Endothelial cell of umbilical vein (primary cell): ENCODE results near the gene TRAK1. TPM values are rescaled to one million over a fixed set of nuclear protein-coding genes. Genes with fewer than 3 reads are reported as not detected.
A peak's percentile ranks its signal among the peaks of the same experiment; 100 is the strongest.

Experiments used
- BruUV-seq: library from RNA; stranded (reverse); fragments of 400-500 nt; replicated peaks from 2 replicates; lab custom pipeline; 2021; lab: Mats Ljungman, UMichigan
- CTCF ChIA-PET: fragments of 300-600, 350-600 bp; sonication (Branson Sonifier 250); formaldehyde crosslinking; loops from one replicate; lab custom pipeline; 2021; ENCODE audit warnings: antibody characterized with exemption, inconsistent platforms; lab: Charles Lee
- POLR2A ChIA-PET: fragments of 300-600, 350-600 bp; sonication (Branson Sonifier 250); formaldehyde crosslinking; loops from one replicate; lab custom pipeline; 2021; ENCODE audit warnings: antibody characterized with exemption, inconsistent platforms; lab: Charles Lee
- DNase-seq: peaks from one replicate; pipeline ENCODE4 v3.0.0-alpha.2; 2011; ENCODE audit warnings: low read depth, low spot score
- FAIRE-seq: peaks from 2 replicates; lab custom pipeline; 2011; peaks lifted over from hg19 to GRCh38; lab: Jason Lieb, UNC
- H2AFZ ChIP-seq: 2 replicates; pipeline ENCODE4 v1.6.0; 2012; ENCODE audit warnings: low read depth, low read length, control low read depth, inconsistent platforms
- H3K27ac ChIP-seq: 2 replicates; pipeline ENCODE4 v1.5.1; 2011; ENCODE audit warnings: low read depth, mild to moderate bottlenecking, control low read depth, low read length, moderate library complexity; ENCODE audit not compliant: insufficient read depth
- H3K27me3 ChIP-seq, 2 experiments: 2 replicates each; pipeline versions ENCODE4 v1.6.0 to v1.6.1; 2011; ENCODE audit warnings: low read length in 2 of 2, mixed read lengths in 1 of 2; ENCODE audit not compliant: control insufficient read depth in 2 of 2, insufficient read depth in 2 of 2
- H3K36me3 ChIP-seq, 2 experiments: 2 replicates in 1 of 2; 3 replicates in 1 of 2; pipeline ENCODE4 v1.5.1; 2011; ENCODE audit warnings: low read length in 2 of 2, mild to moderate bottlenecking in 1 of 2, moderate library complexity in 1 of 2; ENCODE audit not compliant: control insufficient read depth in 2 of 2, insufficient read depth in 2 of 2; ENCODE audit errors: extremely low read depth in 1 of 2
- H3K4me1 ChIP-seq: 3 replicates; pipeline ENCODE4 v1.5.1; 2011; ENCODE audit warnings: mild to moderate bottlenecking, low read length; ENCODE audit not compliant: control insufficient read depth, insufficient read depth; ENCODE audit errors: extremely low read depth
- H3K4me2 ChIP-seq: 2 replicates; pipeline ENCODE4 v1.6.1; 2011; ENCODE audit warnings: low read length, control low read depth, mixed read lengths; ENCODE audit not compliant: insufficient read depth
- H3K4me3 ChIP-seq, 3 experiments: fragments of 200-600 bp in 1 of 3; sonication (generic), shearing (Covaris generic) in 1 of 3; replicated peaks in 1 of 3; 2 replicates each; pipeline ENCODE4 v1.5.1; 2011 to 2016; ENCODE audit warnings: control low read depth in 3 of 3, low read length in 3 of 3, mild to moderate bottlenecking in 2 of 3, inconsistent platforms in 1 of 3, low read depth in 1 of 3, moderate library complexity in 1 of 3; ENCODE audit not compliant: insufficient read depth in 1 of 3
- H3K79me2 ChIP-seq: 2 replicates; pipeline ENCODE4 v1.6.0; 2012; ENCODE audit warnings: low read length, inconsistent platforms; ENCODE audit not compliant: control insufficient read depth, insufficient read depth
- H3K9ac ChIP-seq: replicated peaks from 2 replicates; pipeline ENCODE3; 2011; ENCODE audit warnings: low read length, control low read depth; ENCODE audit not compliant: insufficient read depth; ENCODE audit errors: extremely low read depth
- H3K9me1 ChIP-seq: replicated peaks from 3 replicates; pipeline ENCODE4 v1.6.0; 2011; ENCODE audit warnings: mild to moderate bottlenecking, low read length; ENCODE audit not compliant: control insufficient read depth, insufficient read depth; ENCODE audit errors: extremely low read depth
- H3K9me3 ChIP-seq: replicated peaks from 2 replicates; pipeline ENCODE4 v1.5.1; 2012; ENCODE audit warnings: low read length, inconsistent platforms; ENCODE audit not compliant: control insufficient read depth, insufficient read depth
- H4K20me1 ChIP-seq: replicated peaks from 2 replicates; pipeline ENCODE3; 2011; ENCODE audit warnings: mild to moderate bottlenecking, low read length; ENCODE audit not compliant: control insufficient read depth, insufficient read depth; ENCODE audit errors: extremely low read depth
- CTCF ChIP-seq, 2 donors: IDR thresholded peaks; 1 replicate in 1 of 2; 2 replicates in 1 of 2; pipeline ENCODE4 v1.5.1; 2011; ENCODE audit warnings: low read length in 2 of 2, mild to moderate bottlenecking in 2 of 2, moderate library complexity in 2 of 2, control low read depth in 1 of 2, inconsistent platforms in 1 of 2, low read depth in 1 of 2; ENCODE audit not compliant: insufficient read depth in 1 of 2; ENCODE audit errors: extremely low read depth in 1 of 2
- EZH2 ChIP-seq: IDR thresholded peaks from 2 replicates; pipeline ENCODE4 v1.6.1; 2012; ENCODE audit warnings: borderline replicate concordance, low read depth, mild to moderate bottlenecking, moderate library complexity, low read length, inconsistent platforms; ENCODE audit not compliant: severe bottlenecking
- FOS ChIP-seq: IDR thresholded peaks from 2 replicates; pipeline ENCODE4 v1.6.1; 2011; ENCODE audit warnings: mild to moderate bottlenecking, low read length, moderate library complexity, borderline replicate concordance; ENCODE audit not compliant: insufficient read depth
- GATA2 ChIP-seq: IDR thresholded peaks from 2 replicates; pipeline ENCODE4 v1.7.0; 2011; ENCODE audit warnings: low read depth, mild to moderate bottlenecking, moderate library complexity, mixed read lengths, low read length; ENCODE audit not compliant: insufficient read length, insufficient read depth
- JUN ChIP-seq: IDR thresholded peaks from 2 replicates; pipeline ENCODE4 v1.6.1; 2011; ENCODE audit warnings: borderline replicate concordance, low read depth; ENCODE audit not compliant: insufficient read length, insufficient read depth
- MAX ChIP-seq: IDR thresholded peaks from 2 replicates; pipeline ENCODE4 v1.6.1; 2011; ENCODE audit not compliant: insufficient read depth, insufficient read length
- MYC ChIP-seq: IDR thresholded peaks from one replicate; pipeline ENCODE4 v1.6.1; 2011; ENCODE audit warnings: mild to moderate bottlenecking, low read depth, low read length
- POLR2A ChIP-seq: IDR thresholded peaks from 2 replicates; pipeline ENCODE4 v1.6.1; 2012; ENCODE audit warnings: low read depth, mild to moderate bottlenecking, control low read depth, low read length
- POLR2AphosphoS5 ChIP-seq: IDR thresholded peaks from 2 replicates; pipeline ENCODE4 v1.6.1; 2012; ENCODE audit warnings: low read depth, mild to moderate bottlenecking, control low read depth, low read length, moderate library complexity; ENCODE audit not compliant: insufficient read depth
- dilution Hi-C: fragments of 300-500 bp; cut with MboI; formaldehyde crosslinking; loops from one replicate; pipeline ENCODE4 v1.15.0; 2019; ENCODE audit warnings: low sequenced_read_pairs; ENCODE audit not compliant: extremely low pct_ligation_motif_present
- intact Hi-C: fragments of 100-400 bp; cut with micrococcal nuclease; formaldehyde crosslinking; loops from one replicate; pipeline ENCODE4 v1.10.0; 2022
- polyA plus RNA-seq, 4 experiments: library from polyadenylated mRNA; depleted of rRNA in 3 of 4; stranded (reverse) in 3 of 4; unstranded in 1 of 4; fragments of >200 nt; gene quantifications; 2 replicates each; pipeline versions ENCODE4 v1.2.1 to v1.2.3, GENCODE V29; 2011 to 2012; ENCODE audit warnings: missing spikeins in 1 of 4
- total RNA-seq: library from RNA; stranded (reverse); gene quantifications from 2 replicates; pipeline ENCODE4 v1.2.3, GENCODE V29; 2021

TRAK1 gene
- total and polyA plus RNA-seq, 2 donors (not counting 3 experiments of a cell fraction or from before 2014, with no cell fraction given): 38.5 to 59.6 TPM

GRCh38 chr3:42071904-42072812, 19.0 kb upstream of the TRAK1 start:
- no peak overlapping the region for H2AFZ ChIP-seq
- ChIA-PET POLR2A (interaction anchor here (0.6 to 1.5 kb wide), 9 partner anchors 19 to 1603 kb away, joined by 3 to 9 read pairs (median 4); partner anchors contain the start of gene ULK4), CTCF (interaction anchor here (0.6 to 3.0 kb wide), 17 partner anchors 10 to 172 kb away, joined by 3 to 36 read pairs (median 5); no protein-coding TSS in a partner anchor)
- TF ChIP-seq FOS: peak; percentile 14
- TF ChIP-seq EZH2: no peak
- no peak for TF ChIP-seq POLR2A
- TF ChIP-seq POLR2AphosphoS5: peak; percentile 76
- TF ChIP-seq MAX: no peak
- TF ChIP-seq CTCF (IDR thresholded peaks at IDR 0.05; ENCODE audit: extremely low read depth in 1 of 2, insufficient read depth in 1 of 2, low read depth in 1 of 2, low read length in 2 of 2): no peak
- peak; percentile 39 for TF ChIP-seq JUN
- TF ChIP-seq GATA2: no peak
- TF ChIP-seq MYC: no peak
- H3K4me2 ChIP-seq: peak overlapping the region; percentile 32
- H3K4me3 ChIP-seq: peak overlapping the region in 1 of 3 experiments; percentile 20
- FAIRE-seq (peak; percentile 95), DNase-seq (peak; percentile 98)
- peak overlapping the region; percentile 57 for H3K9ac ChIP-seq
- peak overlapping the region; percentile 67 for H3K27ac ChIP-seq
- intact Hi-C loops: loop anchor here (1.0 to 2.0 kb wide), 8 partner anchors 11 to 110 kb away; partner anchors contain the start of gene ULK4
- no TSS peak for BruUV-seq
- H3K79me2 ChIP-seq: peaks cover 50% of the 10 kb centered on the region
- H4K20me1 ChIP-seq: no peaks in the 10 kb centered on the region
- dilution Hi-C loops: no loop called here
- H3K36me3 ChIP-seq: no peaks in the 10 kb centered on the region
- no peaks in the 10 kb centered on the region for H3K9me3 ChIP-seq
- peaks cover 25% of the 10 kb centered on the region for H3K4me1 ChIP-seq
- no peaks in the 10 kb centered on the region for H3K9me1 ChIP-seq
- H3K27me3 ChIP-seq: no peaks in the 10 kb centered on the region
